Activated naive CD4-positive, alpha-beta T cell treated with anti-CD3 and anti-CD28 coated beads for 36 hours (primary cell): ENCODE measurements around the gene GULP1. TPM values are rescaled to one million over a fixed set of nuclear protein-coding genes. Genes with fewer than 3 reads are reported as not detected.
A peak's percentile ranks its signal among the peaks of the same experiment; 100 is the strongest.
"Not testable (repeated sequence)": the region's sequence is repeated elsewhere in the genome, so short reads cannot be mapped to it uniquely, and the experiment has no call there.

Experiments
- CTCF ChIA-PET: fragments of 350-600 bp; sonication (Branson Sonifier 250); formaldehyde crosslinking; loops from one replicate; lab custom pipeline; 2021; ENCODE audit warnings: antibody characterized with exemption; lab: Charles Lee
- DNase-seq: peaks from one replicate; pipeline ENCODE4 v3.0.0-alpha.2; 2020
- H3K27ac Mint-ChIP-seq: one replicate; pipeline ENCODE4 v1.8.0; 2021; ENCODE audit warnings: mild to moderate bottlenecking, mixed read lengths
- H3K27me3 Mint-ChIP-seq: one replicate; pipeline ENCODE4 v1.8.0; 2021; ENCODE audit warnings: low read depth, mixed read lengths
- H3K36me3 Mint-ChIP-seq: one replicate; pipeline ENCODE4 v1.8.0; 2021; ENCODE audit warnings: low read depth, mixed read lengths
- H3K4me1 Mint-ChIP-seq: one replicate; pipeline ENCODE4 v1.8.0; 2021; ENCODE audit warnings: low read depth, mixed read lengths
- H3K4me3 Mint-ChIP-seq: one replicate; pipeline ENCODE4 v1.8.0; 2021; ENCODE audit warnings: mild to moderate bottlenecking, moderate library complexity, mixed read lengths
- H3K9me3 Mint-ChIP-seq: one replicate; pipeline ENCODE4 v1.8.0; 2021; ENCODE audit warnings: mixed read lengths
- intact Hi-C: fragments of 100-400 bp; cut with micrococcal nuclease; formaldehyde crosslinking; loops from one replicate; pipeline ENCODE4 v1.15.1; 2023
- total RNA-seq, 2 experiments: library from RNA; stranded (reverse); gene quantifications; one replicate each; pipeline ENCODE4 v1.2.3, GENCODE V29; 2021

Gene GULP1
- total RNA-seq, 2 experiments from 2014 or later: not detected

DNA sequence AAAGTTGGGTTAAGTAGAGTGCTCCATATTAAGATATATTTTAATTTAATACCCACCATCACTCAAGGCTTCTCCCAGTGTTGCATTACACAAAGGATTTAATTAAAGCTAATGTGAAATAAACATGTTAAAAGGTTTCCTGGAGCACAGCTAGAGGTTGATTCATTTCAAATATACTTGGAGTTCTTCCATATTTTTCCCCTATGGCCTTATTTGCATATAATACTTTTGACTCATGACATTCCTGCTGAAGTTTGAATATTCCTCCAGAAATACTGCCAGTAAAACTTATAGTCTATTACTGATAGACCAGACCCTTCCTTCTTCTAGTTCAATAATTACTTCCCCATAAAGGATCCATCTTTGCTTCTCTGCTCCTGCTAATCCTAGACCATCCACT, 227.5 kb downstream of the GULP1 start:
- intact Hi-C loops: loop anchor here (1.0 kb wide), 1 partner anchor 465 kb away; no protein-coding TSS in a partner anchor
- Mint-ChIP-seq H3K4me1 (no peaks in the 10 kb centered on the region), H3K4me3 (no peak overlapping the region), H3K36me3 (no peaks in the 10 kb centered on the region), H3K27me3 (peaks cover 2% of the 10 kb centered on the region), H3K27ac (no peak overlapping the region), H3K9me3 (no peaks in the 10 kb centered on the region)
- CTCF ChIA-PET: interaction anchor here (0.6 kb wide), 1 partner anchor 423 kb away, joined by 8 read pairs; no protein-coding TSS in a partner anchor
- DNase-seq: no peak

GRCh38 chr2:188522517-188522916, 230.8 kb downstream of the GULP1 start:
- no peaks in the 10 kb centered on the region for H3K4me1 Mint-ChIP-seq
- H3K36me3 Mint-ChIP-seq: no peaks in the 10 kb centered on the region
- intact Hi-C loops: no loop called here

GRCh38 chr2:188523919-188524318, 232.2 kb downstream of the GULP1 start:
- DNase-seq: no peak
- Mint-ChIP-seq H3K27me3 (peaks cover 2% of the 10 kb centered on the region), H3K27ac (no peak overlapping the region), H3K36me3 (no peaks in the 10 kb centered on the region), H3K4me3 (no peak overlapping the region), H3K4me1 (no peaks in the 10 kb centered on the region), H3K9me3 (no peaks in the 10 kb centered on the region)
- intact Hi-C loops: loop anchor here (1.0 kb wide), 6 partner anchors 460 to 888 kb away; no protein-coding TSS in a partner anchor
- CTCF ChIA-PET: interaction anchor here (0.7 to 2.9 kb wide), 8 partner anchors 10 to 1083 kb away, joined by 3 to 10 read pairs (median 4); no protein-coding TSS in a partner anchor

More at GRCh38 chr2:188522517-188522916, 230.8 kb downstream of the GULP1 start:
- H3K4me3 Mint-ChIP-seq: no peak overlapping the region
- CTCF ChIA-PET: interaction anchor here (1.0 kb wide), 1 partner anchor 765 kb away, joined by 3 read pairs; no protein-coding TSS in a partner anchor
- H3K27ac Mint-ChIP-seq: no peak overlapping the region
- peaks cover 2% of the 10 kb centered on the region for H3K27me3 Mint-ChIP-seq
- no peaks in the 10 kb centered on the region for H3K9me3 Mint-ChIP-seq
- no peak for DNase-seq

- Mint-ChIP-seq H3K27ac (no peak overlapping the region), H3K36me3 (no peaks in the 10 kb centered on the region), H3K9me3 (no peaks in the 10 kb centered on the region), H3K27me3 (peaks cover 2% of the 10 kb centered on the region), H3K4me1 (no peaks in the 10 kb centered on the region), H3K4me3 (no peak overlapping the region)
- DNase-seq: peak; percentile 35
- CTCF ChIA-PET: interaction anchor here (0.6 to 2.9 kb wide), 15 partner anchors 10 to 1083 kb away, joined by 3 to 10 read pairs (median 4); no protein-coding TSS in a partner anchor
- intact Hi-C loops: loop anchor here (1.0 kb wide), 6 partner anchors 460 to 888 kb away; no protein-coding TSS in a partner anchor
Observed at GRCh38 chr2:188524519-188525113, 232.9 kb downstream of the GULP1 start.

GRCh38 chr2:188526701-188527100, 235.0 kb downstream of the GULP1 start:
- H3K36me3 Mint-ChIP-seq: no peaks in the 10 kb centered on the region
- intact Hi-C loops: no loop called here
- H3K4me1 Mint-ChIP-seq: no peaks in the 10 kb centered on the region
- no peak overlapping the region for H3K4me3 Mint-ChIP-seq
- no peaks in the 10 kb centered on the region for H3K9me3 Mint-ChIP-seq
- H3K27me3 Mint-ChIP-seq: no peaks in the 10 kb centered on the region
- H3K27ac Mint-ChIP-seq: no peak overlapping the region
- CTCF ChIA-PET: interaction anchor here (1.5 kb wide), 1 partner anchor 822 kb away, joined by 4 read pairs; no protein-coding TSS in a partner anchor
- DNase-seq: no peak

GRCh38 chr2:188527141-188527540, 235.5 kb downstream of the GULP1 start:
- Mint-ChIP-seq H3K4me3 (no peak overlapping the region), H3K27me3 (no peaks in the 10 kb centered on the region), H3K36me3 (no peaks in the 10 kb centered on the region), H3K9me3 (no peaks in the 10 kb centered on the region), H3K27ac (no peak overlapping the region), H3K4me1 (no peaks in the 10 kb centered on the region)
- CTCF ChIA-PET: interaction anchor here (1.5 kb wide), 1 partner anchor 822 kb away, joined by 4 read pairs; no protein-coding TSS in a partner anchor
- intact Hi-C loops: no loop called here
- no peak for DNase-seq

- H3K36me3 Mint-ChIP-seq: no peaks in the 10 kb centered on the region
- no peak overlapping the region for H3K4me3 Mint-ChIP-seq
- no peak for DNase-seq
- intact Hi-C loops: no loop called here
- H3K27me3 Mint-ChIP-seq: no peaks in the 10 kb centered on the region
- no peak overlapping the region for H3K27ac Mint-ChIP-seq
- CTCF ChIA-PET: interaction anchor here (0.6 to 1.5 kb wide), 2 partner anchors 821 to 847 kb away, joined by 4 to 5 read pairs; no protein-coding TSS in a partner anchor
- H3K4me1 Mint-ChIP-seq: no peaks in the 10 kb centered on the region
- H3K9me3 Mint-ChIP-seq: no peaks in the 10 kb centered on the region
Observed at GRCh38 chr2:188527581-188527993, 235.9 kb downstream of the GULP1 start.

DNA sequence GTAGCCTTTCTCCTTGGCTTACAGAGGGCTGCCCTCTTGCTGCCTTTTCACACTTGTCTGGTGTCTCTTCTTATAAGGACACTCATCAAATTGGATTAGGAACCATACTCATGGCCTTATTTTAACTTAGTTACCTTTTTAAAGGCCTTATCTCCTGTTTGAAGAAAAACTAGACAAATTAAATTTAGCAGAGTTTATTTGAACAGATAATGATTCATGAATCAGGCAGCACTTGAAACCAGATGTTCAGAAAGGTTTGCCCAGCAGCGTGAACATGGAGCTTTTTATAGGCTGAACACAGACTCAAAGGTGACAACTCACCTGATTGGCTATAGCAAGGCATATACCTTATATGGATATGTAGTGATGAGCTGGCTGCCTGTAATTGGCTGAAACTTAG, 238.0 kb downstream of the GULP1 start:
- intact Hi-C loops: no loop called here
- H3K27me3 Mint-ChIP-seq: peaks cover 1% of the 10 kb centered on the region
- CTCF ChIA-PET: no interaction called here
- H3K4me3 Mint-ChIP-seq: no peak overlapping the region
- no peaks in the 10 kb centered on the region for H3K9me3 Mint-ChIP-seq
- H3K36me3 Mint-ChIP-seq: no peaks in the 10 kb centered on the region
- no peak for DNase-seq
- no peak overlapping the region for H3K27ac Mint-ChIP-seq
- no peaks in the 10 kb centered on the region for H3K4me1 Mint-ChIP-seq

- peaks cover 2% of the 10 kb centered on the region for H3K9me3 Mint-ChIP-seq
- no peaks in the 10 kb centered on the region for H3K4me1 Mint-ChIP-seq
- no peaks in the 10 kb centered on the region for H3K36me3 Mint-ChIP-seq
- H3K27me3 Mint-ChIP-seq: peaks cover 3% of the 10 kb centered on the region
- intact Hi-C loops: no loop called here
- H3K27ac Mint-ChIP-seq: no peak overlapping the region
- no peak for DNase-seq
- no peak overlapping the region for H3K4me3 Mint-ChIP-seq
- CTCF ChIA-PET: no interaction called here
Observed at GRCh38 chr2:188534875-188535274, 243.2 kb downstream of the GULP1 start.

GRCh38 chr2:188551671-188552070, 260.0 kb downstream of the GULP1 start:
- Mint-ChIP-seq H3K27me3 (peaks cover 4% of the 10 kb centered on the region), H3K27ac (no peak overlapping the region), H3K4me1 (no peaks in the 10 kb centered on the region), H3K36me3 (no peaks in the 10 kb centered on the region), H3K9me3 (no peaks in the 10 kb centered on the region), H3K4me3 (no peak overlapping the region)
- CTCF ChIA-PET: no interaction called here
- no peak for DNase-seq
- intact Hi-C loops: no loop called here

GRCh38 chr2:188557081-188557480, 265.4 kb downstream of the GULP1 start:
- H3K4me1 Mint-ChIP-seq: no peaks in the 10 kb centered on the region
- CTCF ChIA-PET: no interaction called here
- peaks cover 9% of the 10 kb centered on the region for H3K27me3 Mint-ChIP-seq
- peaks cover 10% of the 10 kb centered on the region for H3K9me3 Mint-ChIP-seq
- no peaks in the 10 kb centered on the region for H3K36me3 Mint-ChIP-seq
- no peak overlapping the region for H3K27ac Mint-ChIP-seq
- H3K4me3 Mint-ChIP-seq: no peak overlapping the region
- intact Hi-C loops: no loop called here
- DNase-seq: no peak

DNA sequence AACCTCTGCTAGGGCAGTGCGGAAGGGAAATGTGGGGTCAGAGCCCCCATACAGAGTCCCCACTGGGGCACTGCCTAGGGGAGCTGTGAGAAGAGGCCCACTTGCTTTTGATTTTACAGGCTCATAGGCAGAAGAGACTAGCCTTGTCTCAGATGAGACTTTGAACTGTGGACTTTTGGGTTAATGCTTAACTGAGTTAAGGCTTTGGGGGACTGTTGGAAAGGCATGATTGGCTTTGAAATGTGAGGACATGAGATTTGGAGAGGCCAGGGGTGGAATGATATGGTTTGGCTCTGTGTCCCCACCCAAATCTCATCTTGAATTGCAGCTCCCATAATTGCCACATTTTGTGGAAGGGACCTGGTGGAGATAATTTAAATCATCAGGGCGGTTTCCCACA, 267.8 kb downstream of the GULP1 start:
- CTCF ChIA-PET, H3K9me3 Mint-ChIP-seq, intact Hi-C loops: not testable (repeated sequence)

More for the DNA sequence above, 267.8 kb downstream of the GULP1 start:
- H3K36me3 Mint-ChIP-seq, H3K4me1 Mint-ChIP-seq, H3K27ac Mint-ChIP-seq, DNase-seq, H3K4me3 Mint-ChIP-seq: not testable (repeated sequence)
- H3K27me3 Mint-ChIP-seq: peaks cover 12% of the 10 kb centered on the region
